HepG2 (cell line): ENCODE data around the gene KIF3C. TPM values are rescaled to one million over a fixed set of nuclear protein-coding genes. Genes with fewer than 3 reads are reported as not detected.
A peak's percentile ranks its signal among the peaks of the same experiment; 100 is the strongest.

Experiments
- AKNA ChIP-seq: sonication (generic); formaldehyde crosslinking; IDR thresholded peaks from 2 replicates; pipeline ENCODE4 v1.4.0; 2020; ENCODE audit warnings: missing genetic modification reagents, borderline replicate concordance
- HDAC2 ChIP-seq: sonication (generic); formaldehyde crosslinking; IDR thresholded peaks from 2 replicates; pipeline ENCODE4 v1.4.0; 2020; ENCODE audit warnings: missing genetic modification reagents
- HNRNPL ChIP-seq: fragments of 200-400 bp; formaldehyde crosslinking; IDR thresholded peaks from 2 replicates; pipeline ENCODE4 v1.6.1; 2017; ENCODE audit warnings: mild to moderate bottlenecking, low read depth, low read length
- NFIC ChIP-seq: IDR thresholded peaks from 2 replicates; pipeline ENCODE4 v1.6.1; 2012; ENCODE audit warnings: mild to moderate bottlenecking, low read length, inconsistent platforms
- NR2C2 ChIP-seq: sonication (generic); formaldehyde crosslinking; IDR thresholded peaks from 2 replicates; pipeline ENCODE4 v1.4.0; 2020; ENCODE audit warnings: missing genetic modification reagents, mild to moderate bottlenecking, moderate library complexity, borderline replicate concordance
- SIX4 ChIP-seq: sonication (generic); formaldehyde crosslinking; IDR thresholded peaks from 2 replicates; pipeline ENCODE4 v1.4.0; 2020; ENCODE audit warnings: missing genetic modification reagents
- SMC3 ChIP-seq: IDR thresholded peaks from 2 replicates; pipeline ENCODE4 v1.6.1; 2011; ENCODE audit warnings: low read length, improper control_type of control experiment
- SRY ChIP-seq: sonication (generic); formaldehyde crosslinking; IDR thresholded peaks from 2 replicates; pipeline ENCODE4 v1.8.0; 2022; ENCODE audit warnings: mild to moderate bottlenecking, missing genetic modification reagents
- TBL1XR1 ChIP-seq: fragments of 150-350 bp; IDR thresholded peaks from 2 replicates; pipeline ENCODE4 v1.6.1; 2014; ENCODE audit warnings: borderline replicate concordance, low read length; ENCODE audit not compliant: partially characterized antibody
- TCF12 ChIP-seq, 2 experiments: fragments of 450-650 bp in 1 of 2; sonication (generic) in 1 of 2; formaldehyde crosslinking in 1 of 2; IDR thresholded peaks; 2 replicates each; pipeline versions ENCODE4 v1.6.1 to v1.8.0; 2017 to 2022; ENCODE audit warnings: antibody characterized with exemption in 1 of 2, mild to moderate bottlenecking in 1 of 2, missing genetic modification reagents in 1 of 2, moderate library complexity in 1 of 2
- YEATS2 ChIP-seq: sonication (generic); formaldehyde crosslinking; IDR thresholded peaks from 2 replicates; pipeline ENCODE4 v1.4.0; 2020; ENCODE audit warnings: missing genetic modification reagents, borderline replicate concordance
- ZMYM4 ChIP-seq: sonication (generic); formaldehyde crosslinking; IDR thresholded peaks from 2 replicates; pipeline ENCODE4 v1.8.1; 2023; ENCODE audit warnings: mild to moderate bottlenecking, missing genetic modification reagents
- ZNF562 ChIP-seq: sonication (generic); formaldehyde crosslinking; IDR thresholded peaks from 2 replicates; pipeline ENCODE4 v1.8.0; 2022; ENCODE audit warnings: missing genetic modification reagents, borderline replicate concordance
- ZNF563 ChIP-seq: sonication (generic); formaldehyde crosslinking; IDR thresholded peaks from 2 replicates; pipeline ENCODE4 v1.8.0; 2022; ENCODE audit warnings: mild to moderate bottlenecking, moderate library complexity, missing genetic modification reagents
- ZNF598 ChIP-seq: sonication (generic); formaldehyde crosslinking; IDR thresholded peaks from 2 replicates; pipeline ENCODE4 v1.5.1; 2020; ENCODE audit warnings: mild to moderate bottlenecking, missing genetic modification reagents, borderline replicate concordance
- ZNF672 ChIP-seq: sonication (generic); formaldehyde crosslinking; IDR thresholded peaks from 2 replicates; pipeline ENCODE4 v1.8.1; 2022; ENCODE audit warnings: missing genetic modification reagents
- ZSCAN21 ChIP-seq: sonication (generic); formaldehyde crosslinking; IDR thresholded peaks from 2 replicates; pipeline ENCODE4 v1.8.0; 2022; ENCODE audit warnings: mild to moderate bottlenecking, missing genetic modification reagents, moderate library complexity, borderline replicate concordance
- polyA plus RNA-seq, 8 experiments: library from polyadenylated mRNA; depleted of rRNA in 3 of 8; stranded (reverse) in 7 of 8; unstranded in 1 of 8; fragments of >200 nt; fragmentation: Illumina TruSeq in 4 of 8; extraction: Trizol in 4 of 8; gene quantifications; 2 replicates each; pipeline versions ENCODE4 v1.2.1 to v1.2.3, GENCODE V29; 2011 to 2016; ENCODE audit warnings: low read depth in 4 of 8, missing spikeins in 1 of 8, mixed read lengths in 1 of 8; ENCODE audit not compliant: insufficient read depth in 1 of 8
- total RNA-seq, 5 experiments: library from RNA; depleted of rRNA; stranded (reverse); fragments of >200 nt; fragmentation: Illumina TruSeq; extraction: Trizol; gene quantifications; 2 replicates each; pipeline ENCODE4 v1.2.3, GENCODE V29; 2016; ENCODE audit warnings: low read depth in 1 of 5
- TF ChIP-seq, protein P1 (sequence below): sonication (generic); formaldehyde crosslinking; IDR thresholded peaks from 2 replicates; pipeline ENCODE4 v1.9.0; 2021; ENCODE audit warnings: missing genetic modification reagents, mild to moderate bottlenecking, borderline replicate concordance
- TF ChIP-seq, protein P2 (sequence below): sonication (generic); formaldehyde crosslinking; IDR thresholded peaks from 2 replicates; pipeline ENCODE4 v1.5.0; 2020; ENCODE audit warnings: mild to moderate bottlenecking, missing genetic modification reagents
- TF ChIP-seq, protein P3 (sequence below): sonication (generic); formaldehyde crosslinking; IDR thresholded peaks from 2 replicates; pipeline ENCODE4 v1.8.0; 2022; ENCODE audit warnings: missing genetic modification reagents, mild to moderate bottlenecking, moderate library complexity, borderline replicate concordance

The KIF3C gene
- total and polyA plus RNA-seq, 2 of the 13 experiments (the other 11 are each of a cell fraction or from before 2014, with no cell fraction given): 3.6 to 4.9 TPM

DNA sequence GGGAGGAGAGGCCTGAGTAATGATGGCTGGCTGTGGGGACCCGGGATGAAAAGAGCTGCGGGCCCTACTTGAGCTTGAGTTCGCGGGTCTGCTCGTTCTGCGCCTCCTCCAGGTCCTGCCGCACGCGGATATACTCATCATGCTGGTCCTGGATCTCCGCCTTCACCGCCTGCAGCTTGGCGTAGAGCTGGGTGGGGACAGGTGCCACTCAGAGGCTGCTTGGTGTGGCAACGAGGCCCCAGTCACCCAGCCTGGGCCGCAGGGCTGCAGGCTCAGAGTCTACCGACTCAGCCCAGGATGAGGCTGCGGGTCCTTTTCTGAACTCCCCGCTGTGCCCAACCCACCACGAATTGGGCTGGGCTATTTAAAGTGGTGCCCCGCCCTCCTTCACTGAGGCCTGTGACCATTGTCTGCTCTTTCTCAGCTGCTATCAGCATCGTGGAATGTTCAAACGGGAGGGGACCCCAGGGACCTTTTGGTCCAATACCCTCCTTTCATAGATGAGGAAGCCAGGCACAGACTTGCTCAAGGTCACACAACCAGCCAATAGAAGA, 28.0 kb downstream of the KIF3C start (continued):
- TF ChIP-seq, protein P1, sequence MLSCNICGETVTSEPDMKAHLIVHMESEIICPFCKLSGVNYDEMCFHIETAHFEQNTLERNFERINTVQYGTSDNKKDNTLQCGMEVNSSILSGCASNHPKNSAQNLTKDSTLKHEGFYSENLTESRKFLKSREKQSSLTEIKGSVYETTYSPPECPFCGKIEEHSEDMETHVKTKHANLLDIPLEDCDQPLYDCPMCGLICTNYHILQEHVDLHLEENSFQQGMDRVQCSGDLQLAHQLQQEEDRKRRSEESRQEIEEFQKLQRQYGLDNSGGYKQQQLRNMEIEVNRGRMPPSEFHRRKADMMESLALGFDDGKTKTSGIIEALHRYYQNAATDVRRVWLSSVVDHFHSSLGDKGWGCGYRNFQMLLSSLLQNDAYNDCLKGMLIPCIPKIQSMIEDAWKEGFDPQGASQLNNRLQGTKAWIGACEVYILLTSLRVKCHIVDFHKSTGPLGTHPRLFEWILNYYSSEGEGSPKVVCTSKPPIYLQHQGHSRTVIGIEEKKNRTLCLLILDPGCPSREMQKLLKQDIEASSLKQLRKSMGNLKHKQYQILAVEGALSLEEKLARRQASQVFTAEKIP (CRISPR knock-in tag): no peak
- no peak for TF ChIP-seq ZNF672 (CRISPR knock-in tag)
- 0 out of 2 replicates have a peak, but pooled peaks have one; percentile 25 for TF ChIP-seq HDAC2 (CRISPR knock-in tag)
- no peak for TF ChIP-seq NFIC
- TF ChIP-seq HNRNPL: peak; percentile 56
- no peak for TF ChIP-seq TCF12 (IDR thresholded peaks at IDR 0.05)
- TF ChIP-seq TCF12 (CRISPR knock-in tag; IDR thresholded peaks at IDR 0.05): 0 out of 2 replicates have a peak, but pooled peaks have one; percentile 37
- no peak for TF ChIP-seq AKNA (CRISPR knock-in tag)
- TF ChIP-seq SMC3: no peak
- no peak for TF ChIP-seq ZSCAN21 (CRISPR knock-in tag)
- peak; percentile 47; the same call in 1 of the 2 replicates for TF ChIP-seq ZMYM4
- TF ChIP-seq SRY: no peak
- TF ChIP-seq, protein P2, sequence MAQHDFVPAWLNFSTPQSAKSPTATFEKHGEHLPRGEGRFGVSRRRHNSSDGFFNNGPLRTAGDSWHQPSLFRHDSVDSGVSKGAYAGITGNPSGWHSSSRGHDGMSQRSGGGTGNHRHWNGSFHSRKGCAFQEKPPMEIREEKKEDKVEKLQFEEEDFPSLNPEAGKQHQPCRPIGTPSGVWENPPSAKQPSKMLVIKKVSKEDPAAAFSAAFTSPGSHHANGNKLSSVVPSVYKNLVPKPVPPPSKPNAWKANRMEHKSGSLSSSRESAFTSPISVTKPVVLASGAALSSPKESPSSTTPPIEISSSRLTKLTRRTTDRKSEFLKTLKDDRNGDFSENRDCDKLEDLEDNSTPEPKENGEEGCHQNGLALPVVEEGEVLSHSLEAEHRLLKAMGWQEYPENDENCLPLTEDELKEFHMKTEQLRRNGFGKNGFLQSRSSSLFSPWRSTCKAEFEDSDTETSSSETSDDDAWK (CRISPR knock-in tag): no peak
- no peak for TF ChIP-seq SIX4
- no peak for TF ChIP-seq TBL1XR1
- no peak for TF ChIP-seq NR2C2 (CRISPR knock-in tag)
- no peak for TF ChIP-seq ZNF563 (CRISPR knock-in tag)
- TF ChIP-seq, protein P3, sequence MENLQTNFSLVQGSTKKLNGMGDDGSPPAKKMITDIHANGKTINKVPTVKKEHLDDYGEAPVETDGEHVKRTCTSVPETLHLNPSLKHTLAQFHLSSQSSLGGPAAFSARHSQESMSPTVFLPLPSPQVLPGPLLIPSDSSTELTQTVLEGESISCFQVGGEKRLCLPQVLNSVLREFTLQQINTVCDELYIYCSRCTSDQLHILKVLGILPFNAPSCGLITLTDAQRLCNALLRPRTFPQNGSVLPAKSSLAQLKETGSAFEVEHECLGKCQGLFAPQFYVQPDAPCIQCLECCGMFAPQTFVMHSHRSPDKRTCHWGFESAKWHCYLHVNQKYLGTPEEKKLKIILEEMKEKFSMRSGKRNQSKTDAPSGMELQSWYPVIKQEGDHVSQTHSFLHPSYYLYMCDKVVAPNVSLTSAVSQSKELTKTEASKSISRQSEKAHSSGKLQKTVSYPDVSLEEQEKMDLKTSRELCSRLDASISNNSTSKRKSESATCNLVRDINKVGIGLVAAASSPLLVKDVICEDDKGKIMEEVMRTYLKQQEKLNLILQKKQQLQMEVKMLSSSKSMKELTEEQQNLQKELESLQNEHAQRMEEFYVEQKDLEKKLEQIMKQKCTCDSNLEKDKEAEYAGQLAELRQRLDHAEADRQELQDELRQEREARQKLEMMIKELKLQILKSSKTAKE: no peak
- peak; percentile 79; the same call in 1 of the 2 replicates for TF ChIP-seq ZNF598 (CRISPR knock-in tag)
- TF ChIP-seq ZNF562 (CRISPR knock-in tag): no peak
- no peak for TF ChIP-seq YEATS2
